ENCODE results near the gene GNA12. TPM values are rescaled to one million over a fixed set of nuclear protein-coding genes. Genes with fewer than 3 reads are reported as not detected.

Gene GNA12
- total and polyA plus RNA-seq, 8 donors = 2.0 to 54.6 (median 22.0) TPM

- no peaks in the 10 kb centered on the region for H3K9me3 ChIP-seq
- peaks cover 0 to 23% (median 16%) of the 10 kb centered on the region in 4 donors for H3K36me3 ChIP-seq
- WGBS, 5 donors = 38 to 73% (median 58%) methylated on average over 3 of the region's 3 CpGs
- H3K27me3 ChIP-seq = no peaks in the 10 kb centered on the region
- TF ChIP-seq POLR2A (IDR thresholded peaks at IDR 0.05) (no peak), EP300 (IDR thresholded peaks at IDR 0.05) (no peak), POLR2AphosphoS5 (IDR thresholded peaks at IDR 0.05) (no peak), CTCF (IDR thresholded peaks at IDR 0.05) (no peak)
- intact Hi-C loops (cut with DNase I; ENCODE audit: low total_unique reads) = no loop called here
- peaks cover 5 to 44% (median 26%) of the 10 kb centered on the region in 4 donors for H3K4me1 ChIP-seq
- no peak overlapping the region for H3K4me3 ChIP-seq
- no peak for DNase-seq
- H3K27ac ChIP-seq = peak overlapping the region in 1 of 5 donors; percentile 18
Measured at GRCh38 chr7:2837496-2837895, 6.6 kb downstream of the GNA12 start.

- H3K4me3 ChIP-seq = no peak overlapping the region
- H3K27ac ChIP-seq = no peak overlapping the region
- no peaks in the 10 kb centered on the region for H3K9me3 ChIP-seq
- no peak for DNase-seq
- intact Hi-C loops (cut with DNase I; ENCODE audit: low total_unique reads) = no loop called here
- TF ChIP-seq POLR2AphosphoS5 (IDR thresholded peaks at IDR 0.05) = no peak
- TF ChIP-seq EP300 (IDR thresholded peaks at IDR 0.05) = no peak
- TF ChIP-seq POLR2A (IDR thresholded peaks at IDR 0.05) = no peak
- TF ChIP-seq CTCF (IDR thresholded peaks at IDR 0.05) = no peak
- H3K27me3 ChIP-seq = no peaks in the 10 kb centered on the region
- 81 to 90% (median 85%) methylated on average over 17 of the region's 17 CpGs for WGBS, 5 donors
- H3K36me3 ChIP-seq = peaks cover 0 to 23% (median 14%) of the 10 kb centered on the region in 4 donors
- peaks cover 0 to 25% (median 14%) of the 10 kb centered on the region in 4 donors for H3K4me1 ChIP-seq
Measured at GRCh38 chr7:2834748-2835441, 9.2 kb downstream of the GNA12 start.

GRCh38 chr7:2833083-2833910, 10.8 kb downstream of the GNA12 start:
- TF ChIP-seq EP300 (IDR thresholded peaks at IDR 0.05) (no peak), POLR2A (IDR thresholded peaks at IDR 0.05) (no peak), POLR2AphosphoS5 (IDR thresholded peaks at IDR 0.05) (no peak), CTCF (IDR thresholded peaks at IDR 0.05) (no peak)
- no peaks in the 10 kb centered on the region for H3K9me3 ChIP-seq
- H3K27ac ChIP-seq = no peak overlapping the region
- no peaks in the 10 kb centered on the region for H3K27me3 ChIP-seq
- intact Hi-C loops (cut with DNase I; ENCODE audit: low total_unique reads) = no loop called here
- WGBS, 5 donors = 85 to 90% (median 86%) methylated on average over 19 of the region's 19 CpGs
- peaks cover 0 to 19% (median 13%) of the 10 kb centered on the region in 4 donors for H3K36me3 ChIP-seq
- H3K4me3 ChIP-seq = no peak overlapping the region
- peaks cover 0 to 25% (median 13%) of the 10 kb centered on the region in 4 donors for H3K4me1 ChIP-seq
- DNase-seq = no peak

GRCh38 chr7:2832461-2832860, 11.6 kb downstream of the GNA12 start:
- 85 to 97% (median 93%) methylated on average over 11 to 12 of the region's 12 CpGs for WGBS, 5 donors
- no peak for DNase-seq
- TF ChIP-seq POLR2A (IDR thresholded peaks at IDR 0.05) (no peak), CTCF (IDR thresholded peaks at IDR 0.05) (no peak), POLR2AphosphoS5 (IDR thresholded peaks at IDR 0.05) (no peak), EP300 (IDR thresholded peaks at IDR 0.05) (no peak)
- peaks cover 0 to 19% (median 13%) of the 10 kb centered on the region in 4 donors for H3K36me3 ChIP-seq
- H3K4me3 ChIP-seq = no peak overlapping the region
- intact Hi-C loops (cut with DNase I; ENCODE audit: low total_unique reads) = no loop called here
- no peaks in the 10 kb centered on the region for H3K27me3 ChIP-seq
- no peaks in the 10 kb centered on the region for H3K9me3 ChIP-seq
- H3K4me1 ChIP-seq = peaks cover 0 to 16% (median 9%) of the 10 kb centered on the region in 4 donors
- no peak overlapping the region for H3K27ac ChIP-seq

Data from stomach (tissue), 9 donors.